Activated T-helper 2 cell treated with anti-CD3 and anti-CD28 coated beads, Interferon-gamma antibody, Interleukin-2, Interleukin-4, amounts not matched to agents 10 μg/mL and 5 μg/mL and 100 μg/mL, durations not matched to agents 14 hours and 24 hours and 36 hours (primary cell): Measurements from ENCODE around the gene ABCC2. TPM values are rescaled to one million over a fixed set of nuclear protein-coding genes. Genes with fewer than 3 reads are reported as not detected.

Source experiments
- DNase-seq: peaks from one replicate; pipeline ENCODE4 v3.0.0; 2021; ENCODE audit warnings: low spot score
- H3K27ac Mint-ChIP-seq: one replicate; pipeline ENCODE4 v1.8.0; 2021; ENCODE audit warnings: mixed read lengths
- H3K27me3 Mint-ChIP-seq: one replicate; pipeline ENCODE4 v1.8.0; 2021; ENCODE audit warnings: low read depth, mixed read lengths
- H3K36me3 Mint-ChIP-seq: one replicate; pipeline ENCODE4 v1.8.0; 2021; ENCODE audit warnings: low read depth, mixed read lengths
- H3K4me1 Mint-ChIP-seq: one replicate; pipeline ENCODE4 v1.8.0; 2021; ENCODE audit warnings: low read depth, mixed read lengths
- H3K4me3 Mint-ChIP-seq: one replicate; pipeline ENCODE4 v1.8.0; 2021; ENCODE audit warnings: low read depth, mild to moderate bottlenecking, moderate library complexity, mixed read lengths
- H3K9me3 Mint-ChIP-seq: one replicate; pipeline ENCODE4 v1.8.0; 2021; ENCODE audit warnings: mixed read lengths
- intact Hi-C: fragments of 100-400 bp; cut with micrococcal nuclease; formaldehyde crosslinking; loops from one replicate; pipeline ENCODE4 v1.15.1; 2023
- total RNA-seq: library from RNA; stranded (reverse); gene quantifications from 2 replicates; pipeline ENCODE4 v1.2.3, GENCODE V29; 2022

Gene ABCC2
- total RNA-seq, 1 donor from 2014 or later, result 0.87 TPM

DNA sequence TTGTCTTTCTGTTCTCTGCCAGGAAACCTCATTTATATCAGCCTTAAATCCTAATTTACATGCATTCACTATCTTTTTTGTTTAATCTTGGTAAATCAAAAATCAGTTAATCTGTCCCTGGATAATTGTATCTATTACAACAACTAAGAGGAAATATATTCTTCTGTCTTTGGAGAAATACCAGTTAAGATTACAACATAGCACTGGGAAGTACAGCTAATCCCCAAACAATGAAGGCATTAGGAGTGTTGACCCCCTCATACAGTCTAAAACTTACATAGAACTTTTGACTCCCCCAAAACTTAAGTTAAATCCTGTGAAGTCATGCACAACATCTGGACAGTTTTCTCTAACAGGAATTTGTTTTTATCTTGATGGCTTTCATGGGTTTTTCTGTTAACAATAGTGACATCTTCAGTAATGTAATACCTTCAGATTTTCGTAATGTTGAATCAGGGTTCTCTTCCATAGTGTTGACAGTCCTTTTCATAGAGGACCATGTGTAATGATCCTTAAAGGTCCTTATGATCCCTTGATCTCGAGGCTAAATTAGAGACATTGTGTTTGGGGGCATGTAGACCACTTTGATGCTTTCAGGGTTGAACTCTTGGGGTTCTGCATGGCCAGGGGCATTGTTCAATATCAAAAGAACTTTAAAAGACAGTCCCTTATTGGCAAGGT lies 24.1 kb upstream of the ABCC2 start:
- Mint-ChIP-seq H3K4me1 (no peaks in the 10 kb centered on the region), H3K27ac (no peak overlapping the region), H3K9me3 (no peaks in the 10 kb centered on the region), H3K36me3 (peaks cover 67% of the 10 kb centered on the region), H3K4me3 (no peak overlapping the region), H3K27me3 (no peaks in the 10 kb centered on the region)
- DNase-seq, result no peak
- intact Hi-C loops, result no loop called here

DNA sequence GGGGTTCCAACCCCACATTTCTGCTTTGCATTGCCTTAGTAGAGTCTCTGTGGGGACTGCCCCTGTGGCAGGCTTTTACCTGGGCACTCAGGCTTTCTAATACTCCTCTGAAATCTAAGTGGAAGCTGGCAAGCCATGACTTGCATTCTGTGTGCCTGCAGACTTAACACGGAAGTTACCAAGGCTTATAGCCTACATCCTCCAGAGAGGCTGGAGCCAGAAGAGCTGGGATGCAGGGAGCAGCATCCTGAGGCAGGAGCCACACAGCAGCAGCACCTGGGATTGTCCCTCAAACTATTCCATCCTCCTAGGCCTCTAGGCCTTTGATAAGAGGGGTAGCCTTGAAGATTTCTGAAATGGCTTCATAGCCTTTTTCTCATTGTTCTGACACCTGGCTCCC lies 22.1 kb upstream of the ABCC2 start:
- H3K27me3 Mint-ChIP-seq, result no peaks in the 10 kb centered on the region
- DNase-seq, result no peak
- no peaks in the 10 kb centered on the region for H3K9me3 Mint-ChIP-seq
- no peak overlapping the region for H3K27ac Mint-ChIP-seq
- no peak overlapping the region for H3K4me3 Mint-ChIP-seq
- no peaks in the 10 kb centered on the region for H3K4me1 Mint-ChIP-seq
- intact Hi-C loops, result no loop called here
- peaks cover 66% of the 10 kb centered on the region for H3K36me3 Mint-ChIP-seq

- no peak overlapping the region for H3K27ac Mint-ChIP-seq
These were observed 21.1 kb upstream of the ABCC2 start for GRCh38 chr10:99761365-99761764.

GRCh38 chr10:99765672-99766301 lies 16.7 kb upstream of the ABCC2 start:
- Mint-ChIP-seq H3K27me3 (no peaks in the 10 kb centered on the region), H3K27ac (no peak overlapping the region), H3K9me3 (no peaks in the 10 kb centered on the region), H3K36me3 (peaks cover 26% of the 10 kb centered on the region), H3K4me3 (no peak overlapping the region), H3K4me1 (peaks cover 3% of the 10 kb centered on the region)
- DNase-seq, result no peak
- intact Hi-C loops, result no loop called here

More at GRCh38 chr10:99761365-99761764, 21.1 kb upstream of the ABCC2 start:
- intact Hi-C loops, result no loop called here
- Mint-ChIP-seq H3K27me3 (no peaks in the 10 kb centered on the region), H3K36me3 (peaks cover 58% of the 10 kb centered on the region), H3K9me3 (no peaks in the 10 kb centered on the region), H3K4me1 (peaks cover 3% of the 10 kb centered on the region), H3K4me3 (no peak overlapping the region)
- no peak for DNase-seq

- Mint-ChIP-seq H3K4me1 (peaks cover 3% of the 10 kb centered on the region), H3K36me3 (peaks cover 22% of the 10 kb centered on the region), H3K27me3 (no peaks in the 10 kb centered on the region), H3K9me3 (no peaks in the 10 kb centered on the region), H3K27ac (no peak overlapping the region), H3K4me3 (no peak overlapping the region)
- DNase-seq, result no peak
- intact Hi-C loops, result no loop called here
These were observed 16.1 kb upstream of the ABCC2 start for GRCh38 chr10:99766302-99766681.

GRCh38 chr10:99767901-99768300 lies 14.5 kb upstream of the ABCC2 start:
- peaks cover 3% of the 10 kb centered on the region for H3K4me1 Mint-ChIP-seq
- H3K9me3 Mint-ChIP-seq, result no peaks in the 10 kb centered on the region
- H3K4me3 Mint-ChIP-seq, result no peak overlapping the region
- H3K36me3 Mint-ChIP-seq, result peaks cover 12% of the 10 kb centered on the region
- no peak overlapping the region for H3K27ac Mint-ChIP-seq
- H3K27me3 Mint-ChIP-seq, result no peaks in the 10 kb centered on the region
- DNase-seq, result no peak
- intact Hi-C loops, result no loop called here

GRCh38 chr10:99768556-99768955 lies 13.9 kb upstream of the ABCC2 start:
- Mint-ChIP-seq H3K27ac (no peak overlapping the region), H3K27me3 (no peaks in the 10 kb centered on the region), H3K4me3 (no peak overlapping the region), H3K9me3 (no peaks in the 10 kb centered on the region), H3K36me3 (peaks cover 9% of the 10 kb centered on the region), H3K4me1 (peaks cover 3% of the 10 kb centered on the region)
- DNase-seq, result no peak
- intact Hi-C loops, result no loop called here

GRCh38 chr10:99769706-99770105 lies 12.7 kb upstream of the ABCC2 start:
- H3K27me3 Mint-ChIP-seq, result no peaks in the 10 kb centered on the region

GRCh38 chr10:99770408-99771045 lies 11.9 kb upstream of the ABCC2 start:
- H3K27ac Mint-ChIP-seq, result no peak overlapping the region
- H3K4me3 Mint-ChIP-seq, result no peak overlapping the region
- no peaks in the 10 kb centered on the region for H3K9me3 Mint-ChIP-seq
- intact Hi-C loops, result no loop called here
- no peaks in the 10 kb centered on the region for H3K27me3 Mint-ChIP-seq
- peaks cover 3% of the 10 kb centered on the region for H3K4me1 Mint-ChIP-seq
- H3K36me3 Mint-ChIP-seq, result no peaks in the 10 kb centered on the region
- no peak for DNase-seq

More at GRCh38 chr10:99769706-99770105, 12.7 kb upstream of the ABCC2 start:
- intact Hi-C loops, result no loop called here
- H3K36me3 Mint-ChIP-seq, result no peaks in the 10 kb centered on the region
- no peaks in the 10 kb centered on the region for H3K9me3 Mint-ChIP-seq
- DNase-seq, result no peak
- H3K4me3 Mint-ChIP-seq, result no peak overlapping the region
- peaks cover 3% of the 10 kb centered on the region for H3K4me1 Mint-ChIP-seq
- no peak overlapping the region for H3K27ac Mint-ChIP-seq

DNA sequence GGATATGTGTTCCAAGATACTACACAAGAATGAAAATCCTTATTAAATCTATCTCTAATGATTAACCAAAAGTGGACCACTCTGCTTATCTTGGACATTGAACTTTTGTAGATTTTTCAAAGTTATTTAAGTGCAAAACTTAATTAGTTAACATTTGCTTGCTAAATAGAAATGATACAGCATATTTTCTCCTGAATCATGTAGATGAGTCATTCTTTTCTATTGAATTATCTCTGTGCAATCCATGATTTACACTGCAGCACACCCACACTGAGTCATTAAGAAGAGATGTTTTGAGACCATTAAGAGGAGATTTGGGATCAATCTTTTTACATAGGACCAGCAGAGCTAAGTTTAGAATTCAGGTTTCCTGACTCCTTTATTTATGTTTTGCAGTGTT lies 6.6 kb upstream of the ABCC2 start:
- H3K36me3 Mint-ChIP-seq, result no peaks in the 10 kb centered on the region
- peaks cover 5% of the 10 kb centered on the region for H3K27me3 Mint-ChIP-seq
- no peak overlapping the region for H3K27ac Mint-ChIP-seq
- H3K4me3 Mint-ChIP-seq, result no peak overlapping the region
- peaks cover 3% of the 10 kb centered on the region for H3K4me1 Mint-ChIP-seq
- no peak for DNase-seq
- intact Hi-C loops, result no loop called here
- no peaks in the 10 kb centered on the region for H3K9me3 Mint-ChIP-seq

GRCh38 chr10:99777918-99778714 lies 4.3 kb upstream of the ABCC2 start:
- Mint-ChIP-seq H3K4me3 (no peak overlapping the region), H3K27me3 (peaks cover 5% of the 10 kb centered on the region), H3K9me3 (no peaks in the 10 kb centered on the region), H3K27ac (no peak overlapping the region), H3K4me1 (peaks cover 3% of the 10 kb centered on the region), H3K36me3 (no peaks in the 10 kb centered on the region)
- intact Hi-C loops, result no loop called here
- no peak for DNase-seq

DNA sequence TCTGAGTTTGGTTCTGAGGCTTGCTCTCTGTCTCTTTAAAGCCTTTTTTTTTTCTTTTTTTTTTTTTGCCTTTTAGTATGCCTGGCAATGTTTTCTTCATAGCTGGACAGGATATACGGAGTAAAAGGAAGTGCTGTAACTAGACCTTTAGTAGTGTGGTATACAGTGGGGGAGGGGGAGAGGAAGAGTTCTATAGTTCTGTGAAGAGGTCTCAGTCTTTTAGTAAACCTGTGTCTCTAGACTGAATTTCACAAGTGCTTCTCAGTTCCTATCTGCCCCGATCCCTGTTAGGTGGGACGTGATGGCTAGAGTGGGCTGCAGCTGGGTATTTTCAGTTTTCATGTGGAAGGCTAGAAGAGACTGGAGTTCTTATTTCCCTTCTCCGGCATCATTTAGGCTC lies 3.1 kb upstream of the ABCC2 start:
- DNase-seq, result no peak
- H3K27me3 Mint-ChIP-seq, result peaks cover 5% of the 10 kb centered on the region
- H3K9me3 Mint-ChIP-seq, result no peaks in the 10 kb centered on the region
- H3K27ac Mint-ChIP-seq, result no peak overlapping the region
- peaks cover 3% of the 10 kb centered on the region for H3K4me1 Mint-ChIP-seq
- no peaks in the 10 kb centered on the region for H3K36me3 Mint-ChIP-seq
- H3K4me3 Mint-ChIP-seq, result no peak overlapping the region
- intact Hi-C loops, result no loop called here
